IMR-90 (cell line): Measurements from ENCODE around the gene TSPY10. TPM values are rescaled to one million over a fixed set of nuclear protein-coding genes. Genes with fewer than 3 reads are reported as not detected.
"Not testable (repeated sequence)": the region's sequence is repeated elsewhere in the genome, so short reads cannot be mapped to it uniquely, and the experiment has no call there.

ENCODE experiments used
- ATAC-seq: fragments of 200-7000 bp; cut with Tn5 transposase; 2 replicates; pipeline ENCODE4 v1.9.1; 2020; ENCODE audit warnings: low read depth, mild to moderate bottlenecking, moderate library complexity
- Bru-seq: library from RNA; stranded (reverse); fragments of 400-500 nt; gene quantifications from one replicate; lab custom pipeline; 2021; lab: Mats Ljungman, UMichigan
- BruChase-seq, 2 experiments: library from RNA; stranded (reverse); fragments of 400-500 nt; gene quantifications; one replicate each; lab custom pipeline; 2021; lab: Mats Ljungman, UMichigan
- BruUV-seq: library from RNA; stranded (reverse); fragments of 400-500 nt; replicated peaks from 2 replicates; lab custom pipeline; 2021; lab: Mats Ljungman, UMichigan
- CTCF ChIA-PET: fragments of 300-600 bp; formaldehyde crosslinking; extraction: SDS; loops from one replicate; lab custom pipeline; 2021; ENCODE audit warnings: antibody characterized with exemption; lab: Yijun Ruan, JAX
- POLR2A ChIA-PET: fragments of 300-600 bp; sonication (Branson Sonifier 250); formaldehyde crosslinking; loops from one replicate; lab custom pipeline; 2022; ENCODE audit warnings: antibody characterized with exemption; ENCODE audit not compliant: unreplicated experiment; lab: Charles Lee
- DNase-seq: peaks from one replicate; pipeline ENCODE4 v3.0.0; 2013
- H2AFZ ChIP-seq: replicated peaks from 2 replicates; pipeline ENCODE3; 2013; ENCODE audit warnings: low read length, mild to moderate bottlenecking; ENCODE audit not compliant: poor library complexity
- H2AK5ac ChIP-seq: 2 replicates; pipeline ENCODE4 v1.6.1; 2013; ENCODE audit warnings: low read depth, low read length, inconsistent platforms
- H2AK9ac ChIP-seq: replicated peaks from 2 replicates; pipeline ENCODE3; 2013; ENCODE audit warnings: mild to moderate bottlenecking, low read depth, low read length, moderate library complexity; ENCODE audit not compliant: poor library complexity
- H2BK120ac ChIP-seq: 2 replicates; pipeline ENCODE4 v1.6.1; 2013; ENCODE audit warnings: low read depth, low read length, inconsistent platforms
- H2BK15ac ChIP-seq: 3 replicates; pipeline ENCODE4 v1.6.1; 2013; ENCODE audit warnings: low read depth, low read length, inconsistent platforms
- H2BK20ac ChIP-seq: 2 replicates; pipeline ENCODE4 v1.6.1; 2013; ENCODE audit warnings: low read depth, mild to moderate bottlenecking, inconsistent platforms, low read length, moderate library complexity
- H2BK5ac ChIP-seq: 2 replicates; pipeline ENCODE4 v1.6.1; 2013; ENCODE audit warnings: mild to moderate bottlenecking, low read depth, low read length, inconsistent platforms; ENCODE audit not compliant: poor library complexity, severe bottlenecking
- H3K14ac ChIP-seq: replicated peaks from 2 replicates; pipeline ENCODE4 v1.6.1; 2013; ENCODE audit warnings: low read depth, low read length, inconsistent platforms
- H3K18ac ChIP-seq: 2 replicates; pipeline ENCODE4 v1.6.1; 2013; ENCODE audit warnings: low read depth, low read length, control low read depth
- H3K23ac ChIP-seq: 2 replicates; pipeline ENCODE4 v1.6.1; 2013; ENCODE audit warnings: low read depth, low read length, inconsistent platforms
- H3K27ac ChIP-seq: 2 replicates; pipeline ENCODE4 v1.5.1; 2013; ENCODE audit warnings: mild to moderate bottlenecking, control low read depth, low read length; ENCODE audit not compliant: insufficient read depth
- H3K27me3 ChIP-seq: 2 replicates; pipeline ENCODE4 v1.6.1; 2013; ENCODE audit warnings: low read length; ENCODE audit not compliant: control insufficient read depth, insufficient read depth
- H3K36me3 ChIP-seq: 2 replicates; pipeline ENCODE4 v1.6.1; 2013; ENCODE audit warnings: low read length, mixed read lengths; ENCODE audit not compliant: control insufficient read depth, insufficient read depth
- H3K4ac ChIP-seq: 2 replicates; pipeline ENCODE4 v1.6.1; 2013; ENCODE audit warnings: low read depth, low read length, inconsistent platforms
- H3K4me1 ChIP-seq: 2 replicates; pipeline ENCODE4 v1.6.1; 2013; ENCODE audit warnings: low read length, mixed read lengths; ENCODE audit not compliant: control insufficient read depth, insufficient read depth
- H3K4me2 ChIP-seq: 2 replicates; pipeline ENCODE4 v1.6.1; 2013; ENCODE audit warnings: low read depth, mild to moderate bottlenecking, control low read depth, low read length, moderate library complexity
- H3K4me3 ChIP-seq: 2 replicates; pipeline ENCODE4 v1.5.1; 2013; ENCODE audit warnings: low read depth, mild to moderate bottlenecking, control low read depth, low read length, moderate library complexity; ENCODE audit not compliant: insufficient read depth
- H3K56ac ChIP-seq: 2 replicates; pipeline ENCODE4 v1.6.1; 2013; ENCODE audit warnings: low read length, inconsistent platforms; ENCODE audit not compliant: insufficient read depth; ENCODE audit errors: extremely low read depth
- H3K79me1 ChIP-seq, 2 experiments: 2 replicates each; pipeline ENCODE4 v1.6.1; 2013; ENCODE audit warnings: low read length in 2 of 2, inconsistent platforms in 1 of 2, low read depth in 1 of 2
- H3K9ac ChIP-seq: 2 replicates; pipeline ENCODE4 v1.6.1; 2013; ENCODE audit warnings: low read depth, low read length, control low read depth
- H3K9me1 ChIP-seq: 2 replicates; pipeline ENCODE4 v1.6.1; 2013; ENCODE audit warnings: low read length, inconsistent platforms; ENCODE audit not compliant: insufficient read depth
- H3K9me3 ChIP-seq: 2 replicates; pipeline ENCODE4 v1.6.1; 2013; ENCODE audit warnings: low read length; ENCODE audit not compliant: control insufficient read depth, insufficient read depth
- H4K20me1 ChIP-seq: 2 replicates; pipeline ENCODE4 v1.6.1; 2013; ENCODE audit warnings: low read length, inconsistent platforms; ENCODE audit not compliant: insufficient read depth
- H4K5ac ChIP-seq: 2 replicates; pipeline ENCODE4 v1.6.1; 2013; ENCODE audit warnings: mild to moderate bottlenecking, low read depth, low read length, control low read depth
- H4K8ac ChIP-seq, 2 experiments: 2 replicates each; pipeline ENCODE4 v1.6.1; 2013; ENCODE audit warnings: low read depth in 2 of 2, low read length in 2 of 2, control low read depth in 1 of 2, inconsistent platforms in 1 of 2
- H4K91ac ChIP-seq: 2 replicates; pipeline ENCODE4 v1.6.1; 2013; ENCODE audit warnings: low read depth, low read length, inconsistent platforms; ENCODE audit not compliant: insufficient read depth
- WGBS, 2 experiments: methylation state at CpG; one replicate each; pipeline versions ENCODE4 v1.1.5 to v1.1.7; 2013; ENCODE audit warnings: missing lambda C conversion rate in 2 of 2; ENCODE audit not compliant: insufficient read length in 1 of 2; ENCODE audit errors: extremely low coverage in 2 of 2; 5-methylcytosine and 5-hydroxymethylcytosine counted together
- dilution Hi-C: fragments of 300-500 bp; cut with HindIII; formaldehyde crosslinking; loops from one replicate; pipeline ENCODE4 v1.14.3; 2018; ENCODE audit warnings: low sequenced_read_pairs; ENCODE audit not compliant: unreplicated experiment
- in situ Hi-C: fragments of 300-500 bp; cut with MboI; formaldehyde crosslinking; loops from 3 replicates; pipeline ENCODE4 v1.14.3; 2019; ENCODE audit warnings: low sequenced_read_pairs, inconsistent platforms, mixed read lengths
- intact Hi-C: fragments of 100-400 bp; cut with micrococcal nuclease; formaldehyde crosslinking; loops from 2 replicates; pipeline ENCODE4 v1.10.0; 2022
- long read RNA-seq: library from polyadenylated mRNA; unstranded; transcript quantifications from one replicate; pipeline ENCODE4 v2.0.0, GENCODE V29; 2021; ENCODE audit not compliant: unreplicated experiment
- polyA plus RNA-seq, 3 experiments: library from polyadenylated mRNA; depleted of rRNA; stranded (reverse); fragments of >200 nt; gene quantifications; 2 replicates each; pipeline ENCODE4 v1.2.3, GENCODE V29; 2012; ENCODE audit warnings: low replicate concordance in 1 of 3
- total RNA-seq: library from RNA; depleted of rRNA; stranded (reverse); fragments of >200 nt; gene quantifications from 2 replicates; pipeline ENCODE4 v1.2.3, GENCODE V29; 2012; rRNA removed

The TSPY10 gene, protein sequence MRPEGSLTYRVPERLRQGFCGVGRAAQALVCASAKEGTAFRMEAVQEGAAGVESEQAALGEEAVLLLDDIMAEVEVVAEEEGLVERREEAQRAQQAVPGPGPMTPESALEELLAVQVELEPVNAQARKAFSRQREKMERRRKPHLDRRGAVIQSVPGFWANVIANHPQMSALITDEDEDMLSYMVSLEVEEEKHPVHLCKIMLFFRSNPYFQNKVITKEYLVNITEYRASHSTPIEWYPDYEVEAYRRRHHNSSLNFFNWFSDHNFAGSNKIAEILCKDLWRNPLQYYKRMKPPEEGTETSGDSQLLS
- total RNA-seq (not detected in 2 replicates), polyA plus RNA-seq (2012; rRNA removed) (not detected in 2 replicates), Bru-seq, nascent RNA (not detected), BruChase-seq, experiment 1, labeled RNA remaining after a 6-hour chase (not detected), BruChase-seq, experiment 2, labeled RNA remaining after a 2-hour chase (not detected)
- not detected in 2 replicates for polyA plus RNA-seq (2012; cell fraction: cytosol; rRNA removed)
- not detected in 2 replicates for polyA plus RNA-seq (2012; cell fraction: nucleus; rRNA removed; ENCODE audit: low replicate concordance)
- long read RNA-seq = 0 reads

DNA sequence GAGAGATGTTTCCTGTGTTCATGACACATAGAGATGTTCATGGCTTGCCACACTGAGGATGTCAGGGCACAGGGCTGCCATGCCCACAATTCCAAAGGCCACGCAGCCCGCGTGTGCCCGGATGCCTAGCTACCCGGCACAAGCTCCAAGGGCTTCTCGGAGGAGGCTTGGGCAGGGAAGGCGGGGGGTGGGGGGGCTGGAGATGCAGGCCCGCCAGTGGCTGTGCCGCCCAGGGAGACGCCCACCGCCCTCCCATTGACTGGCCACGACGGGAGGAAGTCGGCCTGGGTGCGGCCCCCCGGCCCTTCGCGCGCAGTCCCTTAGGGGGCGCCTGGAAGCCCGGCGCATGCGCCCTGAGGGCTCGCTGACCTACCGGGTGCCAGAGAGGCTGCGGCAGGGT, at the start of gene TSPY10:
TSS of gene TSPY10 (plus strand) at position 301 of the 400 bp plus-strand sequence. CDS start at position 347, 46 bp downstream.
- H4K5ac ChIP-seq, H3K23ac ChIP-seq, H2BK120ac ChIP-seq, CTCF ChIA-PET, H3K79me1 ChIP-seq, H3K9me3 ChIP-seq, H3K4me2 ChIP-seq, H3K9me1 ChIP-seq, H3K9ac ChIP-seq, dilution Hi-C loops, H3K14ac ChIP-seq, DNase-seq, H3K4ac ChIP-seq, ATAC-seq, intact Hi-C loops, H2BK15ac ChIP-seq, H4K91ac ChIP-seq, H2AFZ ChIP-seq, H4K20me1 ChIP-seq, H3K4me3 ChIP-seq, H3K36me3 ChIP-seq, BruUV-seq, H2BK5ac ChIP-seq, H3K56ac ChIP-seq, H3K18ac ChIP-seq, H2BK20ac ChIP-seq, H3K27ac ChIP-seq, H3K4me1 ChIP-seq, H4K8ac ChIP-seq, H3K27me3 ChIP-seq, POLR2A ChIA-PET, H2AK5ac ChIP-seq, in situ Hi-C loops, H2AK9ac ChIP-seq: not testable (repeated sequence)
- WGBS, 2 experiments = no CpG with 5 or more reads among the region's 26 CpGs

DNA sequence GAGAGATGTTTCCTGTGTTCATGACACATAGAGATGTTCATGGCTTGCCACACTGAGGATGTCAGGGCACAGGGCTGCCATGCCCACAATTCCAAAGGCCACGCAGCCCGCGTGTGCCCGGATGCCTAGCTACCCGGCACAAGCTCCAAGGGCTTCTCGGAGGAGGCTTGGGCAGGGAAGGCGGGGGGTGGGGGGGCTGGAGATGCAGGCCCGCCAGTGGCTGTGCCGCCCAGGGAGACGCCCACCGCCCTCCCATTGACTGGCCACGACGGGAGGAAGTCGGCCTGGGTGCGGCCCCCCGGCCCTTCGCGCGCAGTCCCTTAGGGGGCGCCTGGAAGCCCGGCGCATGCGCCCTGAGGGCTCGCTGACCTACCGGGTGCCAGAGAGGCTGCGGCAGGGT, 40.7 kb upstream of the TSPY10 start, which contains the start of gene TSPY9:
TSS of gene TSPY9 (plus strand) at position 301 of the 400 bp plus-strand sequence. CDS start at position 347, 46 bp downstream.
- H2AFZ ChIP-seq, H2BK120ac ChIP-seq, H3K79me1 ChIP-seq, H3K4me3 ChIP-seq, dilution Hi-C loops, H2AK5ac ChIP-seq, H3K27me3 ChIP-seq, H3K4ac ChIP-seq, H2BK20ac ChIP-seq, H4K5ac ChIP-seq, H3K56ac ChIP-seq, H2AK9ac ChIP-seq, H3K4me2 ChIP-seq, ATAC-seq, H3K18ac ChIP-seq, H3K27ac ChIP-seq, H3K23ac ChIP-seq, BruUV-seq, H3K14ac ChIP-seq, DNase-seq, H3K4me1 ChIP-seq, intact Hi-C loops, H2BK15ac ChIP-seq, H3K9ac ChIP-seq, CTCF ChIA-PET, H3K9me1 ChIP-seq, H4K8ac ChIP-seq, H2BK5ac ChIP-seq, H3K36me3 ChIP-seq, POLR2A ChIA-PET, H4K20me1 ChIP-seq, in situ Hi-C loops, H4K91ac ChIP-seq, H3K9me3 ChIP-seq: not testable (repeated sequence)
- no CpG with 5 or more reads among the region's 26 CpGs for WGBS, 2 experiments
